Measurements from ENCODE around the gene CYP2W1.

The CYP2W1 gene

GRCh38 chr7:1022801-1023465, 40.0 kb downstream of the CYP2W1 start:
- Histone ChIP-seq H3K4me3 (ENCODE audit: low read depth, low read length) (no peak overlapping the region), H3K27ac (ENCODE audit: low read depth, low read length) (no peak overlapping the region), H3K36me3 (ENCODE audit: control insufficient read depth, insufficient read depth, low read length) (peaks cover 16% of the 10 kb centered on the region; the same call in 1 of the 2 replicates), H3K27me3 (ENCODE audit: control insufficient read depth, insufficient read depth, low read length) (peaks cover 11% of the 10 kb centered on the region; the same call in 1 of the 2 replicates), H3K9me3 (ENCODE audit: control insufficient read depth, insufficient read depth, low read depth, low read length) (no peaks in the 10 kb centered on the region), H3K9ac (ENCODE audit: low read length) (no peak overlapping the region), H3K4me1 (ENCODE audit: control insufficient read depth, insufficient read depth, low read length) (peaks cover 5% of the 10 kb centered on the region)

DNA sequence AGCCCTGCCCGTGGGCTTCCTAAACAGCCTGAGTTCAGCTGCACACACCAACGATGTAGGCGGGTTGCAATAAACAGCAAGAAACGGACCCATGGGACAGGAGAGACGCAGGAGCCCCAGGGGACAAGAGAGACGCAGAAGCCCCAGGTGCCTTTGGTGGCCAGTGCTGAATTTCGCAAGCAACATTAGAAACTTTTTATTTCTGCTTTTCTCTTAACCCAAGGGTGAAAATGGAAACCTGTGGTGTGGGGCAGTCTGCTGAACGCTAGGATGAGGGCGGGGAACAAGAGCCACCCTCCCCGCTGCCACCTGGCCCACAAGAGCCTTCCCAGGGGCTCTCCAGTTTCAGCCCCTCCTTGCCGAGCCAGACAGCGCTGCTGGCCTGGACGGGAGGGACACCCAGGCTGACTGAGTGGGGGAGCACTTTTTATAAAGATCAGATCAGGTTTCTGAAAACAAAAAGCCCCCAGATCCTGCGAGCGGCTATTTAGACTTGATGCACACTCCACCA, 41.4 kb downstream of the CYP2W1 start:
- no peak overlapping the region for H3K4me3 ChIP-seq (ENCODE audit: low read depth, low read length)
- peaks cover 11% of the 10 kb centered on the region; the same call in 1 of the 2 replicates for H3K27me3 ChIP-seq (ENCODE audit: control insufficient read depth, insufficient read depth, low read length)
- H3K27ac ChIP-seq (ENCODE audit: low read depth, low read length): no peak overlapping the region
- no peaks in the 10 kb centered on the region for H3K9me3 ChIP-seq (ENCODE audit: control insufficient read depth, insufficient read depth, low read depth, low read length)
- no peak overlapping the region for H3K9ac ChIP-seq (ENCODE audit: low read length)
- peaks cover 16% of the 10 kb centered on the region; the same call in 1 of the 2 replicates for H3K36me3 ChIP-seq (ENCODE audit: control insufficient read depth, insufficient read depth, low read length)
- H3K4me1 ChIP-seq (ENCODE audit: control insufficient read depth, insufficient read depth, low read length): peaks cover 12% of the 10 kb centered on the region

GRCh38 chr7:1024876-1025742, 42.1 kb downstream of the CYP2W1 start:
- Histone ChIP-seq H3K9ac (ENCODE audit: low read length) (no peak overlapping the region), H3K27ac (ENCODE audit: low read depth, low read length) (no peak overlapping the region), H3K4me1 (ENCODE audit: control insufficient read depth, insufficient read depth, low read length) (peaks cover 12% of the 10 kb centered on the region), H3K4me3 (ENCODE audit: low read depth, low read length) (no peak overlapping the region), H3K27me3 (ENCODE audit: control insufficient read depth, insufficient read depth, low read length) (peaks cover 11% of the 10 kb centered on the region; the same call in 1 of the 2 replicates), H3K9me3 (ENCODE audit: control insufficient read depth, insufficient read depth, low read depth, low read length) (no peaks in the 10 kb centered on the region), H3K36me3 (ENCODE audit: control insufficient read depth, insufficient read depth, low read length) (peaks cover 16% of the 10 kb centered on the region; the same call in 1 of the 2 replicates)

DNA sequence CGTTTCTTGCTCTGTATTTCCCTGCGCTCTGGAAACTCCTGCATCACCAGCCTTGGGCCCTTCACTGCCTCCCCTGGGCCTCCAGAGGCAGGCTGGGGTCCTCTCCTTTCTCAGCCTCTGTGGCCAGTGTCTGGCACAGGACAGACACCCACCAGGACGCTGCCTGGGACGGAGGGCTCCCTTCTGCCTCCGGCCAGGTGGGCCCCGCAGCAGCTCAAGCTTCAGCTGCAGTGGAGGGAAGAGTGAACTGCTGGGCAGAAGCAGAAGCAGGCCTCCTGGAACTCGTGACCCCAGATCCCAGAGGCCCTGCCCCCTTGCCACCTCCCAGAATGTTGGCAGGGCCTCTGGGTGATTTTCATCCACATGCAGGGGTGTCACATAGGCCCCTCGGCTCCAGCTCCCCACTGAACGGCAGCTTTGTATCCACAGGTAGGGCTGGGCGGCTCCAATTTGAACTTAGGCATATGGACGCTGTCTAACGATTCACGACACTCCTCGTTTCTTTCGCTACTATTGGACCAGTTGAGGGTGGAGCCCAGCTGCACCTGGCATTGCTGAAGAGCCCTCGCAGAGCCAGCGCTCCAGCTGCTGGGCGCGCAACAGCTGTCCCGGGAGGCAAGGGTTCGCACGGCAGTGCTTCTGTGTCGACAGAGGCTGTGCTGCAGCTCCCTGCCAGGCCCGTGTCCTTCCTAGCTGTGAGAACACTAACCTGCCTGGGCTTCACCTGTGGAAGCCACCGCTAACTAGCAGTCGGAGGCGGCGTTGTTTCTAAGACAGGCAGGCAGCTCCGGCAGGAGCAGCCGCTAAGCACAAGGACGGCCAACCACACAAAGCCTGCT, 43.0 kb downstream of the CYP2W1 start:
- no peak overlapping the region for H3K4me3 ChIP-seq (ENCODE audit: low read depth, low read length)
- peaks cover 16% of the 10 kb centered on the region; the same call in 1 of the 2 replicates for H3K36me3 ChIP-seq (ENCODE audit: control insufficient read depth, insufficient read depth, low read length)
- H3K27me3 ChIP-seq (ENCODE audit: control insufficient read depth, insufficient read depth, low read length): peaks cover 11% of the 10 kb centered on the region; the same call in 1 of the 2 replicates
- H3K27ac ChIP-seq (ENCODE audit: low read depth, low read length): no peak overlapping the region
- H3K9me3 ChIP-seq (ENCODE audit: control insufficient read depth, insufficient read depth, low read depth, low read length): no peaks in the 10 kb centered on the region
- H3K9ac ChIP-seq (ENCODE audit: low read length): no peak overlapping the region
- H3K4me1 ChIP-seq (ENCODE audit: control insufficient read depth, insufficient read depth, low read length): peaks cover 12% of the 10 kb centered on the region

DNA sequence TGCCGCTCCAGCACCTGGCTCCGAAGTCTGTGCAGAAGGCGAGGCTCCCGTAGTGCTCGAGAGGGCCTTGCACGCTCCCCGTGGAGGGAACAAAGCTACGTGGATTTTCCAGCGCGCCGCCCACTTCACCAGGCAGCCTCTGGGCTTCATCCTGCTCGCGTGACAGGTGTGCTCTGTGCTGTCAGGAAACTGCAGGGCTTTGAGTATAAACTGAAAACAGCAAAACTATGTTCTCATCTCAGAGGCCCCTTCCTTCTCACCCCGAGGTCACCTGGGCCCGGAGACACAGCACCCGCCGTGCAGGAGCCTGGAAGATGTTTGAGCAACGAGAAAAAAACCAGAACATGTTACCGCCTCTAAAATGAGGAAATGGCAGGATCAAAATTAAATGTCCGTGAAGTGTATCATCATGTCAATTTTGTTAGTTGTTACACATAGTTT, 43.8 kb downstream of the CYP2W1 start:
- no peak overlapping the region for H3K27ac ChIP-seq (ENCODE audit: low read depth, low read length)
- H3K9ac ChIP-seq (ENCODE audit: low read length): no peak overlapping the region
- H3K4me3 ChIP-seq (ENCODE audit: low read depth, low read length): peak overlapping the region; percentile 48
- peaks cover 12% of the 10 kb centered on the region for H3K4me1 ChIP-seq (ENCODE audit: control insufficient read depth, insufficient read depth, low read length)
- peaks cover 11% of the 10 kb centered on the region; the same call in 1 of the 2 replicates for H3K27me3 ChIP-seq (ENCODE audit: control insufficient read depth, insufficient read depth, low read length)
- H3K9me3 ChIP-seq (ENCODE audit: control insufficient read depth, insufficient read depth, low read depth, low read length): no peaks in the 10 kb centered on the region
- H3K36me3 ChIP-seq (ENCODE audit: control insufficient read depth, insufficient read depth, low read length): peaks cover 11% of the 10 kb centered on the region; the same call in 1 of the 2 replicates

GRCh38 chr7:1027242-1028043, 44.5 kb downstream of the CYP2W1 start:
- peak overlapping the region; percentile 48 for H3K4me3 ChIP-seq (ENCODE audit: low read depth, low read length)
- peaks cover 11% of the 10 kb centered on the region; the same call in 1 of the 2 replicates for H3K27me3 ChIP-seq (ENCODE audit: control insufficient read depth, insufficient read depth, low read length)
- H3K9me3 ChIP-seq (ENCODE audit: control insufficient read depth, insufficient read depth, low read depth, low read length): no peaks in the 10 kb centered on the region
- H3K9ac ChIP-seq (ENCODE audit: low read length): peak overlapping the region; percentile 4
- H3K27ac ChIP-seq (ENCODE audit: low read depth, low read length): no peak overlapping the region
- peaks cover 12% of the 10 kb centered on the region for H3K4me1 ChIP-seq (ENCODE audit: control insufficient read depth, insufficient read depth, low read length)
- H3K36me3 ChIP-seq (ENCODE audit: control insufficient read depth, insufficient read depth, low read length): peaks cover 11% of the 10 kb centered on the region; the same call in 1 of the 2 replicates

DNA sequence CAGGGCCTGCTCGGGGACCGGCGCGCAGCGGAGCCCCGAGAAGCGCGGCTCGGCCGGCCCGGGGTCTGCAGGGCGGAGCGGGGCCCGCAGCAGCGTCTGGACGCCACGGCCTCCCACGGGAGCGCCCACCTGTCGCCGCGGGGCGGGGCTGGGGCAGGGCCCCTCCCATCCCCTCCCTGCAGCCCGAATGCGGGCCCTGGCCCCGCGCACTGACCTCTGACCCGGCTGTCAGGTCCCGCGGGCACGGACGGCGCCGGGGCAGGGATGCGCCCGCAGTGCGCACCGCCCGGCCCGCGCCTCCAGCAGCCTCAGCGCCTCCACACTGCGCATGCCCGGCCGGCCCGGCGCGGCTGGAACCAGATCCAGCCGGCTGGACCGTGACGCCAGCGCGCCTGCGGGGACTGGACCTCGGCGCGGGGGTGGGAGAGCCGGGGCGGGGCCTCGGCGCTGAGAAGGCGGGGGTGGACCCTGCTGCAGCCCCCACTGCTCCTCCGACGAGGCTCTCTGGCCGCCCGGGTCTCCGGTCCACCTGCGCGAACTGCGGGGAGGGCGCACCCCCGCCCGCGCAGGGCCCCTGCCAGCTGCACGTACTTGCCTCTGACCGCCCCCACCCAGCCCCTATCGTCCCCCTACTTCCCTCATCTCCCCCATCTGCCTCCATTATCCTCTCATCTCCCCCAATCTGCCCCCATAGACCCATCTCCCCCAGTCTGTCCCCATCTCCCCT, 45.2 kb downstream of the CYP2W1 start:
- peaks cover 12% of the 10 kb centered on the region for H3K4me1 ChIP-seq (ENCODE audit: control insufficient read depth, insufficient read depth, low read length)
- H3K4me3 ChIP-seq (ENCODE audit: low read depth, low read length): peak overlapping the region; percentile 48
- peaks cover 11% of the 10 kb centered on the region; the same call in 1 of the 2 replicates for H3K27me3 ChIP-seq (ENCODE audit: control insufficient read depth, insufficient read depth, low read length)
- H3K9ac ChIP-seq (ENCODE audit: low read length): peak overlapping the region; percentile 4
- H3K9me3 ChIP-seq (ENCODE audit: control insufficient read depth, insufficient read depth, low read depth, low read length): no peaks in the 10 kb centered on the region
- no peak overlapping the region for H3K27ac ChIP-seq (ENCODE audit: low read depth, low read length)
- peaks cover 11% of the 10 kb centered on the region; the same call in 1 of the 2 replicates for H3K36me3 ChIP-seq (ENCODE audit: control insufficient read depth, insufficient read depth, low read length)

DNA sequence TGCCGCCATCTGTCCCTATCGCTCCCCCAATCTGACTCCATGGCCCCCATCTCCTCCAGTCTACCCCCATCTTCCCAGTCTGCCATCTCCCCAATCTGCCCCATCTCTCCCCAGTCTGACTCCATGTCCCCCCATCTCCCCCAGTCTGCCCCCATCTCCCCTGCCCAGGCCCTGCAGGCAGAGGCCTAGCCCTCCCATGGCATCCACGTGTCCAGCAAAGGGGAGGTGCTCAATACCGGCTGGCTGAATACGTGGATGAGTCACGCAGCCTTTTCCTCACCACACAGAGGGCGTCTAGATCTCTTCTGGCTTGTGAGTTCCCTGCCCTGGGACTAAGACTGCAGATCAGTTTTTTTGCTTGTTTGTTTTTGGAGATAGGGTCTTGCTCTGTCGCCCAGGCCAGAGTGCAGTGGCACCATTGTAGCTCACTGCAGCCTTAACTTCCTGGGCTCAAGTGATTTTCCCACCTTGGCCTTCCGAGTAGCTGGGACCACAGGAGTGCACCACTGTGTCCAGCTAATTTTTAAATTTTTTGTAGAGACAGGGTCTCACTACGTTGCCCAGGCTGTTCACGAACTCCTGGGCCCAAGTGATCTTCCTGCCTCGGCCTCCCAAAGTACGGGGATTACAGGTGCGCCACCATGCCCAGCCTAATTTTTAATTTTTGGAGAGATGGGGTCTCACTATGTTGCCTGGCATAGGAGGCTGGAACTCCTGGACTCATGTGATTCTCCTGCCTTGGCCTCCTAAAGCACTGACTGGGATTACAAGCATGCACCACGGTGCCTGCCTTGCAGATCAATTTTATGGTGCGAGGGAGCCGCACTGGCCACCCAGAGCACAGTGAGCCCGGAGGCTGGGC, 46.0 kb downstream of the CYP2W1 start:
- Histone ChIP-seq H3K4me3 (ENCODE audit: low read depth, low read length) (peak overlapping the region; percentile 48), H3K9ac (ENCODE audit: low read length) (no peak overlapping the region), H3K27ac (ENCODE audit: low read depth, low read length) (no peak overlapping the region), H3K27me3 (ENCODE audit: control insufficient read depth, insufficient read depth, low read length) (peaks cover 11% of the 10 kb centered on the region; the same call in 1 of the 2 replicates), H3K4me1 (ENCODE audit: control insufficient read depth, insufficient read depth, low read length) (peaks cover 12% of the 10 kb centered on the region), H3K36me3 (ENCODE audit: control insufficient read depth, insufficient read depth, low read length) (peaks cover 11% of the 10 kb centered on the region; the same call in 1 of the 2 replicates), H3K9me3 (ENCODE audit: control insufficient read depth, insufficient read depth, low read depth, low read length) (no peaks in the 10 kb centered on the region)

Measured in HUES6 (cell line).